Measurements from ENCODE around the gene OR51T1.

OR51T1 gene

GRCh38 chr11:4886186-4886585, 4.5 kb downstream of the OR51T1 start:
- H3K27me3 ChIP-seq (ENCODE audit: control insufficient read depth, low read length) = no peaks in the 10 kb centered on the region
- no peaks in the 10 kb centered on the region for H3K9me2 ChIP-seq (replicated peaks; ENCODE audit: control insufficient read depth, low read length)
- H3F3A ChIP-seq (ENCODE audit: control insufficient read depth, insufficient read depth) = no peaks in the 10 kb centered on the region
- H4K20me1 ChIP-seq (ENCODE audit: control insufficient read depth, insufficient read depth, low read depth, low read length) = no peaks in the 10 kb centered on the region
- no peaks in the 10 kb centered on the region for H3K79me2 ChIP-seq (ENCODE audit: control insufficient read depth, low read length)
- no peak overlapping the region for H3K4me3 ChIP-seq (ENCODE audit: low read length)
- H3K27ac ChIP-seq (ENCODE audit: low read depth, low read length) = no peak overlapping the region
- H3K9me3 ChIP-seq (ENCODE audit: control insufficient read depth, insufficient read depth, low read length) = no peaks in the 10 kb centered on the region
- TF ChIP-seq CTCF (IDR thresholded peaks at IDR 0.05; ENCODE audit: low read depth, low read length, poor library complexity, severe bottlenecking) (no peak), EZH2phosphoT487 (IDR thresholded peaks at IDR 0.05; ENCODE audit: borderline replicate concordance, low read length) (no peak)
- H3K36me3 ChIP-seq (ENCODE audit: control insufficient read depth, low read length) = no peaks in the 10 kb centered on the region
- no peaks in the 10 kb centered on the region for H3K4me1 ChIP-seq (ENCODE audit: control insufficient read depth, low read length)
- no peak overlapping the region for H3K4me2 ChIP-seq (ENCODE audit: low read length)

- Histone ChIP-seq H3K36me3 (ENCODE audit: control insufficient read depth, low read length) (no peaks in the 10 kb centered on the region), H3K79me2 (ENCODE audit: control insufficient read depth, low read length) (no peaks in the 10 kb centered on the region), H3F3A (ENCODE audit: control insufficient read depth, insufficient read depth) (no peaks in the 10 kb centered on the region), H3K9me2 (replicated peaks; ENCODE audit: control insufficient read depth, low read length) (no peaks in the 10 kb centered on the region), H3K27me3 (ENCODE audit: control insufficient read depth, low read length) (no peaks in the 10 kb centered on the region), H4K20me1 (ENCODE audit: control insufficient read depth, insufficient read depth, low read depth, low read length) (no peaks in the 10 kb centered on the region), H3K4me1 (ENCODE audit: control insufficient read depth, low read length) (no peaks in the 10 kb centered on the region), H3K27ac (ENCODE audit: low read depth, low read length) (no peak overlapping the region), H3K4me3 (ENCODE audit: low read length) (no peak overlapping the region), H3K9me3 (ENCODE audit: control insufficient read depth, insufficient read depth, low read length) (no peaks in the 10 kb centered on the region), H3K4me2 (ENCODE audit: low read length) (no peak overlapping the region)
- no peak for TF ChIP-seq CTCF (IDR thresholded peaks at IDR 0.05; ENCODE audit: low read depth, low read length, poor library complexity, severe bottlenecking)
- TF ChIP-seq EZH2phosphoT487 (IDR thresholded peaks at IDR 0.05; ENCODE audit: borderline replicate concordance, low read length) = no peak
These were observed 5.9 kb downstream of the OR51T1 start for GRCh38 chr11:4887591-4887990.

GRCh38 chr11:4890279-4890678, 8.6 kb downstream of the OR51T1 start:
- Histone ChIP-seq H3K4me2 (ENCODE audit: low read length) (no peak overlapping the region), H3K9me3 (ENCODE audit: control insufficient read depth, insufficient read depth, low read length) (no peaks in the 10 kb centered on the region), H3K27ac (ENCODE audit: low read depth, low read length) (no peak overlapping the region), H4K20me1 (ENCODE audit: control insufficient read depth, insufficient read depth, low read depth, low read length) (no peaks in the 10 kb centered on the region), H3K27me3 (ENCODE audit: control insufficient read depth, low read length) (no peaks in the 10 kb centered on the region), H3K4me3 (ENCODE audit: low read length) (no peak overlapping the region), H3K79me2 (ENCODE audit: control insufficient read depth, low read length) (no peaks in the 10 kb centered on the region), H3K9me2 (replicated peaks; ENCODE audit: control insufficient read depth, low read length) (no peaks in the 10 kb centered on the region), H3K36me3 (ENCODE audit: control insufficient read depth, low read length) (no peaks in the 10 kb centered on the region), H3K4me1 (ENCODE audit: control insufficient read depth, low read length) (no peaks in the 10 kb centered on the region), H3F3A (ENCODE audit: control insufficient read depth, insufficient read depth) (no peaks in the 10 kb centered on the region)
- TF ChIP-seq CTCF (IDR thresholded peaks at IDR 0.05; ENCODE audit: low read depth, low read length, poor library complexity, severe bottlenecking) (no peak), EZH2phosphoT487 (IDR thresholded peaks at IDR 0.05; ENCODE audit: borderline replicate concordance, low read length) (no peak)
